ENCODE data around the gene HPDL. TPM values are rescaled to one million over a fixed set of nuclear protein-coding genes. Genes with fewer than 3 reads are reported as not detected.
"Not testable (repeated sequence)": the region's sequence is repeated elsewhere in the genome, so short reads cannot be mapped to it uniquely, and the experiment has no call there.

The HPDL gene
- total RNA-seq, 2 donors from 2014 or later: 7.8 to 10.1 TPM

- no peak overlapping the region for H3K27ac ChIP-seq (ENCODE audit: low read depth, low read length)
- H3K36me3 Mint-ChIP-seq (ENCODE audit: low read depth): peaks cover 1% of the 10 kb centered on the region
- H3K4me1 ChIP-seq (ENCODE audit: control insufficient read depth, insufficient read depth, low read length): no peaks in the 10 kb centered on the region
- no peak overlapping the region for H3K4me3 ChIP-seq (ENCODE audit: low read length)
- no peaks in the 10 kb centered on the region for H3K27me3 Mint-ChIP-seq (ENCODE audit: insufficient read depth)
- no peak overlapping the region for H3K9ac ChIP-seq (ENCODE audit: extremely low read depth, low read length, poor library complexity, severe bottlenecking)
- H3K27me3 ChIP-seq (ENCODE audit: control insufficient read depth, insufficient read depth, low read length, poor library complexity, severe bottlenecking): no peaks in the 10 kb centered on the region
- H3K9me3 Mint-ChIP-seq: no peaks in the 10 kb centered on the region
- H3K4me1 Mint-ChIP-seq: peaks cover 11% of the 10 kb centered on the region
- 87% methylated on average over 2 of the region's 2 CpGs for WGBS, 2 experiments (ENCODE audit: insufficient coverage in 1 of 2, insufficient read length in 1 of 2)
- no peaks in the 10 kb centered on the region for H3K9me3 ChIP-seq (ENCODE audit: control insufficient read depth, low read length)
- no peak overlapping the region for H3K4me3 Mint-ChIP-seq
- DNase-seq: no peak
- no peaks in the 10 kb centered on the region for H3K36me3 ChIP-seq (ENCODE audit: control insufficient read depth, insufficient read depth, low read length)
- TF ChIP-seq CTCF (conservative IDR thresholded peaks at IDR 0.05): no peak
- H3K27ac Mint-ChIP-seq: no peak overlapping the region
Observed at GRCh38 chr1:45355683-45356082, 29.0 kb downstream of the HPDL start.

- Histone ChIP-seq H3K4me1 (ENCODE audit: control insufficient read depth, insufficient read depth, low read length) (no peaks in the 10 kb centered on the region), H3K27me3 (ENCODE audit: control insufficient read depth, insufficient read depth, low read length, poor library complexity, severe bottlenecking) (no peaks in the 10 kb centered on the region), H3K4me3 (ENCODE audit: low read length) (no peak overlapping the region), H3K9me3 (ENCODE audit: control insufficient read depth, low read length) (no peaks in the 10 kb centered on the region), H3K9ac (ENCODE audit: extremely low read depth, low read length, poor library complexity, severe bottlenecking) (no peak overlapping the region), H3K36me3 (ENCODE audit: control insufficient read depth, insufficient read depth, low read length) (no peaks in the 10 kb centered on the region), H3K27ac (ENCODE audit: low read depth, low read length) (no peak overlapping the region)
- 77 to 86% methylated on average over 4 of the region's 4 CpGs for WGBS, 2 experiments (ENCODE audit: insufficient coverage in 1 of 2, insufficient read length in 1 of 2)
- H3K27ac Mint-ChIP-seq: no peak overlapping the region
- H3K4me3 Mint-ChIP-seq: no peak overlapping the region
- no peak for DNase-seq
- TF ChIP-seq CTCF (conservative IDR thresholded peaks at IDR 0.05): no peak
- no peaks in the 10 kb centered on the region for H3K9me3 Mint-ChIP-seq
- H3K27me3 Mint-ChIP-seq (ENCODE audit: insufficient read depth): no peaks in the 10 kb centered on the region
- H3K36me3 Mint-ChIP-seq (ENCODE audit: low read depth): peaks cover 1% of the 10 kb centered on the region
- H3K4me1 Mint-ChIP-seq: peaks cover 16% of the 10 kb centered on the region
Observed at GRCh38 chr1:45356186-45356585, 29.5 kb downstream of the HPDL start.

- H3K36me3 Mint-ChIP-seq (ENCODE audit: low read depth): no peaks in the 10 kb centered on the region
- peak; percentile 84 for TF ChIP-seq CTCF (conservative IDR thresholded peaks at IDR 0.05)
- no peaks in the 10 kb centered on the region for H3K27me3 Mint-ChIP-seq (ENCODE audit: insufficient read depth)
- 49 to 53% methylated on average over 5 to 7 of the region's 7 CpGs for WGBS, 2 experiments (ENCODE audit: insufficient coverage in 1 of 2, insufficient read length in 1 of 2)
- H3K27ac ChIP-seq (ENCODE audit: low read depth, low read length): no peak overlapping the region
- H3K27ac Mint-ChIP-seq: peak overlapping the region; percentile 2
- no peak overlapping the region for H3K9ac ChIP-seq (ENCODE audit: extremely low read depth, low read length, poor library complexity, severe bottlenecking)
- H3K4me3 ChIP-seq (ENCODE audit: low read length): no peak overlapping the region
- no peaks in the 10 kb centered on the region for H3K27me3 ChIP-seq (ENCODE audit: control insufficient read depth, insufficient read depth, low read length, poor library complexity, severe bottlenecking)
- H3K4me1 Mint-ChIP-seq: peaks cover 17% of the 10 kb centered on the region
- no peaks in the 10 kb centered on the region for H3K4me1 ChIP-seq (ENCODE audit: control insufficient read depth, insufficient read depth, low read length)
- no peaks in the 10 kb centered on the region for H3K36me3 ChIP-seq (ENCODE audit: control insufficient read depth, insufficient read depth, low read length)
- no peak overlapping the region for H3K4me3 Mint-ChIP-seq
- peak; percentile 74 for DNase-seq
- no peaks in the 10 kb centered on the region for H3K9me3 Mint-ChIP-seq
- peaks cover 5% of the 10 kb centered on the region for H3K9me3 ChIP-seq (ENCODE audit: control insufficient read depth, low read length)
Observed at GRCh38 chr1:45359882-45360513, 33.3 kb downstream of the HPDL start.

GRCh38 chr1:45360981-45361380 lies 34.3 kb downstream of the HPDL start:
- Mint-ChIP-seq H3K27ac (peak overlapping the region; percentile 2), H3K4me1 (peaks cover 17% of the 10 kb centered on the region)
- 66 to 73% methylated on average over 6 to 7 of the region's 7 CpGs for WGBS, 2 experiments (ENCODE audit: insufficient coverage in 1 of 2, insufficient read length in 1 of 2)
- DNase-seq: peak; percentile 66
- H3K36me3 Mint-ChIP-seq (ENCODE audit: low read depth); H3K9ac ChIP-seq (ENCODE audit: extremely low read depth, low read length, poor library complexity, severe bottlenecking); H3K27me3 Mint-ChIP-seq (ENCODE audit: insufficient read depth); H3K9me3 ChIP-seq (ENCODE audit: control insufficient read depth, low read length); H3K36me3 ChIP-seq (ENCODE audit: control insufficient read depth, insufficient read depth, low read length); H3K9me3 Mint-ChIP-seq; H3K4me3 ChIP-seq (ENCODE audit: low read length); H3K27me3 ChIP-seq (ENCODE audit: control insufficient read depth, insufficient read depth, low read length, poor library complexity, severe bottlenecking); H3K4me1 ChIP-seq (ENCODE audit: control insufficient read depth, insufficient read depth, low read length); H3K27ac ChIP-seq (ENCODE audit: low read depth, low read length); H3K4me3 Mint-ChIP-seq: not testable (repeated sequence)

Data from endodermal cell (in vitro differentiated cells).